ENCODE measurements around the gene NUP43. TPM values are rescaled to one million over a fixed set of nuclear protein-coding genes. Genes with fewer than 3 reads are reported as not detected.

Gene NUP43
- 11.3 and 17.8 TPM in 2 replicates for total RNA-seq (ENCODE audit: low replicate concordance)

GRCh38 chr6:149746147-149746946, at the start of gene NUP43:
Gene NUP43 (minus strand): TSS chr6:149746529. CDS start chr6:149746495, 34 bp downstream.

GRCh38 chr6:149749594-149750135, 3.3 kb upstream of the NUP43 start, which contains the start of gene PCMT1:
Gene PCMT1 (plus strand): TSS chr6:149749741. CDS start chr6:149749902, 161 bp downstream.

GRCh38 chr6:149717588-149718458, 28.5 kb downstream of the NUP43 start, which contains the start of gene LATS1:
Gene LATS1 (minus strand): TSS chr6:149718101. CDS start chr6:149702126, 15,975 bp downstream.

Other genes starting within 250 kb of the NUP43 start
- gene PPIL4, start 200.5 kb downstream of the NUP43 start, total RNA-seq (ENCODE audit: low replicate concordance): 13.9 and 24.8 TPM in 2 replicates
- gene GINM1, start 180.2 kb downstream of the NUP43 start, total RNA-seq (ENCODE audit: low replicate concordance): 32.9 and 52.8 TPM in 2 replicates
- 23.9 and 32.2 TPM in 2 replicates for gene KATNA1, start 97.8 kb downstream of the NUP43 start, total RNA-seq (ENCODE audit: low replicate concordance)
- 2.9 and 5.0 TPM in 2 replicates for gene LATS1, start 28.4 kb downstream of the NUP43 start, total RNA-seq (ENCODE audit: low replicate concordance)
- gene PCMT1, start 3.2 kb upstream of the NUP43 start, total RNA-seq (ENCODE audit: low replicate concordance): 104 and 114 TPM in 2 replicates
- 28.8 and 44.4 TPM in 2 replicates for gene LRP11, start 117.8 kb upstream of the NUP43 start, total RNA-seq (ENCODE audit: low replicate concordance)
- 0.15 and 0.47 TPM in 2 replicates for gene RAET1E, start 151.6 kb upstream of the NUP43 start, total RNA-seq (ENCODE audit: low replicate concordance)
- gene RAET1G, start 176.6 kb upstream of the NUP43 start, total RNA-seq (ENCODE audit: low replicate concordance): 0.23 and 3.3 TPM in 2 replicates
- gene ULBP2, start 195.5 kb upstream of the NUP43 start, total RNA-seq (ENCODE audit: low replicate concordance): 1.9 and 7.7 TPM in 2 replicates
- 0.30 TPM in 1 of 2 replicates, not detected in the other for gene ULBP1, start 217.4 kb upstream of the NUP43 start, total RNA-seq (ENCODE audit: low replicate concordance)